GM21381 (cell line): ENCODE measurements around the gene SKIDA1.

Experiments
- ATAC-seq: cut with Tn5 transposase; IDR thresholded peaks from one replicate; pipeline ENCODE4 v1.9.1; 2021; ENCODE audit warnings: mild to moderate bottlenecking, moderate library complexity; ENCODE audit not compliant: unreplicated experiment

Gene SKIDA1

GRCh38 chr10:21517134-21518031, 8.1 kb downstream of the SKIDA1 start:
- ATAC-seq: peak; percentile 63

- ATAC-seq: peak; percentile 63
Measured at GRCh38 chr10:21516242-21517131, 9.0 kb downstream of the SKIDA1 start.

GRCh38 chr10:21515361-21516241, 9.9 kb downstream of the SKIDA1 start:
- ATAC-seq: no peak

- ATAC-seq: no peak
Measured at GRCh38 chr10:21514818-21515351, 10.6 kb downstream of the SKIDA1 start.

GRCh38 chr10:21514129-21514817, 11.2 kb downstream of the SKIDA1 start:
- ATAC-seq: no peak

- no peak for ATAC-seq
Measured at GRCh38 chr10:21513405-21513788, 12.1 kb downstream of the SKIDA1 start.

- no peak for ATAC-seq
Measured at GRCh38 chr10:21512573-21513404, 12.7 kb downstream of the SKIDA1 start.

- ATAC-seq: no peak
Measured at GRCh38 chr10:21511946-21512572, 13.4 kb downstream of the SKIDA1 start.

GRCh38 chr10:21511095-21511570, 14.3 kb downstream of the SKIDA1 start:
- ATAC-seq: no peak

- ATAC-seq: no peak
Measured at GRCh38 chr10:21510241-21511094, 15.0 kb downstream of the SKIDA1 start.

GRCh38 chr10:21509341-21510240, 15.9 kb downstream of the SKIDA1 start:
- ATAC-seq: no peak

GRCh38 chr10:21508706-21509331, 16.7 kb downstream of the SKIDA1 start:
- ATAC-seq: no peak

- no peak for ATAC-seq
Measured at GRCh38 chr10:21507150-21507549, 18.3 kb downstream of the SKIDA1 start.

- no peak for ATAC-seq
Measured at GRCh38 chr10:21506351-21506750, 19.1 kb downstream of the SKIDA1 start.

- no peak for ATAC-seq
Measured at GRCh38 chr10:21505711-21506278, 19.7 kb downstream of the SKIDA1 start.

GRCh38 chr10:21503542-21503941, 21.9 kb downstream of the SKIDA1 start:
- no peak for ATAC-seq
